Stimulated activated CD4-positive, alpha-beta T cell treated with anti-CD3 and anti-CD28 coated beads, Interleukin-1b, Interleukin-23, amount 100 ng/mL, for 48 hours (primary cell): ENCODE measurements around the gene SPINT3.

ENCODE experiments used
- DNase-seq: peaks from one replicate; pipeline ENCODE4 v3.0.0-alpha.2; 2020

SPINT3 gene, protein sequence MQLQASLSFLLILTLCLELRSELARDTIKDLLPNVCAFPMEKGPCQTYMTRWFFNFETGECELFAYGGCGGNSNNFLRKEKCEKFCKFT

DNA sequence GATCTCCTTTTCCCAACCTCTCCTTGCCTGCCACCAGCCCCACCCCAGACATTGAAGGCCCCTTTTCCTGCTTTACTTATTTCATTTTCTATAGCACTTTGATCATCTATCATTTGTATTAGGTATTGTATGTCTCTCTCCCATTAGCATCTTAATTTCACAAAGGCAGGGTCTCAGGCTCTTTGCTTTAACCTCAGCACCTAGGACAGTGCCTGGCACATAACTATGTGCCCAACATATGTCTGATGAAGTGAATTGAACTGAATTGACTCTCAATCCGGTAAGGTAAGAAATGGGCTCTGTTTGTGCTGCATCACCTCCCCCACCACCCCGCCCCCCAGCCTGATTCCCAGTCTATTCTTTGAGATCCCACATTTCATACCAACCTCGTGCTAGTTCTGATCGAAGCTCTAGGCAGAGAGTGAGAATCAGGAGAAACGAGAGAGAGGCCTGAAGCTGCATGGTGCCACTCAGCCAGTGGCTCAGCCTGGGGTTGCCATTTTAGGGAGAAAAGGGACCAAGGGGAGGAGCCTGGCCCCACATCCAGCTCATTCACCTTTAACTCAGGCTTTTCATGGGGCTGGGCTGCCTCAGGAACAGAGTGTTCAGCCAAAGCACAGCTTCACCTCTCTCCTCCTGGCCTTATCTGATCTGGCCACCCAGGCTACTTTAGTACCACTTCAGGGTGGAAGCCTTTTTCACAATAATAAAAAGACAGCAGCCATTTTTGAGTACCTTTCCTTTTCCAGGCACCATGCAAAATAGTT lies at the start of gene SPINT3:
Gene SPINT3 (minus strand): TSS at position 476 of the 767 bp plus-strand sequence. CDS start 14 bp downstream, at position 462.
- no peak for DNase-seq

DNA sequence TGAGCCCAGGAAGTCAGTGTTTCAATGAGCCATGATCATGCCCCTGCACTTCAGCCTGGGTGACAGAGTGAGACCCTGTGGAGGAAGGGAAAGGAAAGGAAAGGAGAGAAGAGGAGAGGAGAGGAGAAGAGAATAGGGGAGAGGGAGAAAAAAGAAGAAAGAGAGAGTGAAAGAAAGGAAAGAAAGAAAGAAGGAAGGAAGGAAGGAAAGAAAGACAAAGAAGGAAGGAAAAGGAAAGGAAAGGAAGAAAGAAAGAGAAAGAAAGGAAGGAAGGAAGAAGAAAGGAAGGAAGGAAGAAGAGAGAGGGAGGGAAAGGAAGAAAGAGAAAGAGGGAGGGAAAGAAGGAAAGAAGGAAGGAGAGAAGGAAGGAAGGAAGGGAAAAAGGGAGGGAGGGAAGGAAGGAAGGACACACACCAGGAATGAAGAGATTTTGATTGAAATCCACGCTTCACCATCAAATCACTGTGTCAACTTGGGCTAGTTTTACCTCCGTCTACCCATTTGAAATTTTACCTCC lies 49.4 kb upstream of the SPINT3 start:
- DNase-seq = no peak

DNA sequence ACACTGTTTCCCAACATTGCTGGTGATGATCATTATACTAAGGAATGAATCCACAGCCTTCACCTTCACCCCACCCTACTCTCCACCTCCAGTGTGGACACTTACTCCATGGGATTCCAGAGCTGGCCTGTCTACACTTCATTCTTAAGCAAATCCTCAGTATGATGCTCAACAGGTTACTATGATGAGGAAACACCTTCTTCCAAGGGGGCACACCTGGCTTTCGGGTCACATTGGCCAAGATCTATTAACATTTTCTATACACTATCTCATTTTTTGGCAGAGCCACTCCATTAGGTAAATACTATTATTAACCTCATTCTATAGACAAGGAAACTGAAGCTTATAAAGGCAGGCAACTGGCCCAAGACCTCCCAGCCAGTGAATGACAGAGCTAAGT lies 39.8 kb upstream of the SPINT3 start:
- no peak for DNase-seq

DNA sequence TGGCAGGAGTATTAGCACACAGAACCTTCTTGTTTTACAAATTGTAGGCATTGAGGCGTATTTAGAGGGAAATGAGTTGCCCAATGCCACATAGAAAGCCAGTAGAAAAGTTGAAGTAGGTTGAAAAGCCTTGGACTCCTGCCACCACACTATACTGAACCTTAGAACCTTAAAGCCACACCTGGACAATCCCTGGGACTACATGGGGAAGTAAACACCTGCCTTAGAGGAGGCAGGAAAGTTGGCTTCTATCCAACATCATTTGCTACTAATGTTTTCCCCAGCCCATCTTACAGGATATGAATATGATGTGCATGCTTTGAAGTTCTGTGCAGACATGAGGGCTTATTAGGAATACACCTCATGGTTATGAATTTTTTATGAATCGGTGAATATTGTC lies 37.0 kb upstream of the SPINT3 start:
- DNase-seq = no peak

DNA sequence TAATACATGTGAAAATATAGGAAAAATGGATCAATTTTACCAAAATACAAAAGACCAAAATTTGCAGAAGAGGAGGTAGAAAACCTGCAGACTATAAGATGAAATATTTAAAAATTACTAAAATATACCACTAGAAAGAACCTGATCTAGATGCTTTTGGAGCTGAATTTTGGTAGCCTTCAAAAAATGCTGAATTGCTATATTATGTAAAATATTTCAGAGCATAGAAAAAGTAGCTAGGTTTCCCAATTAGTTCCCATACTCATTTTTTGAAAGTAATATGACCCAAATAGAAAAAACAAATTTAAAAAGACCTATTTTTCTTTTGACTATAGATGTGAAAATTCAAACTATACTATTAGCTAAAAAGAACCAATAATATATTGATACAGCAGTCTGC lies 35.3 kb upstream of the SPINT3 start:
- no peak for DNase-seq

DNA sequence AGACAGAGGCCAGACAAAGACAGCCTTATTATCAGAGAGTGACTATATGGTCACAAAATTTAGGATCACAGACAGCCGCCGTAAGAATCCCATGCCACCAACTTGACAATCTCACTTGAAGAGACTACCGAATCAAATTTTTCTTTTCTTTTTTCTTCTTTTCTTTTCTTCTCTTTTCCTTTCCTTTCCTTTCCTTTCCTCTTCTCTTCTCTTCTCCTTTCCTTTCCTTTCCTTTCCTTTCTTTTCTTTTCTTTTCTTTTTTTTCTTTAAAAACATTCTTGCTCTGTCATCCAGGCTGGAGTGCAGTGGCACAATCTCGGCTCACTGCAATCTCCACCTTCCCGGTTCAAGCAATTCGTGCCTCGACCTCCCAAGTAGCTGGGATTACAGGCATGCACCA lies 33.0 kb upstream of the SPINT3 start:
- no peak for DNase-seq

DNA sequence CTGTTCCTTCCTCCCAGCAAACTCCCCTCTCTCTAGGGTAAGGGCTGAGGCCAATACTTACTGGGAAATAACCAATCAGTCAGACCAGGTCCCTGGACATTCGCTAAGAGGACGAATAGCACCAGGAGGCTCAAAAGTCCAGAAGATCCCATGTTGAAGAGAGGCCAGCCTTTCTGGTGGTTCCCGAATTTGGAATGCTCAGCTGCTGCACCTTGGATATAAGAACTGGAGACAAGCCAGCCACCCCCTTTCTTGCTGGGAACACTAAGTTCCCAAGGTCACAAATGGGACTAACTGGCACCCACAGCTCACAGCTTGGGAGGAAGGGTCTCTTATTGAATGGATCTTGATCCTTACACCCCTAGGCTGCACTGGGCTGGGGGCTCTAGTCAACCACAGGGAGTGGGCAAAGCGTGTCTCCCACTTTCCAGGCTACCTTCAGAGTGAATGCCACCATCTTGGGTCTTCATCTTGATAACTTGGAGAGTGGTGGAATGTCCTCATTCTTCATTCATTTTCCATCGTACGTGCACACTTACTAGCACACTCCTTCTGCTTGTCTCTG lies 31.9 kb upstream of the SPINT3 start, which contains the start of gene EPPIN:
Gene EPPIN (minus strand): TSS at position 196 of the 565 bp plus-strand sequence. CDS start 44 bp downstream, at position 152.
- DNase-seq = no peak

DNA sequence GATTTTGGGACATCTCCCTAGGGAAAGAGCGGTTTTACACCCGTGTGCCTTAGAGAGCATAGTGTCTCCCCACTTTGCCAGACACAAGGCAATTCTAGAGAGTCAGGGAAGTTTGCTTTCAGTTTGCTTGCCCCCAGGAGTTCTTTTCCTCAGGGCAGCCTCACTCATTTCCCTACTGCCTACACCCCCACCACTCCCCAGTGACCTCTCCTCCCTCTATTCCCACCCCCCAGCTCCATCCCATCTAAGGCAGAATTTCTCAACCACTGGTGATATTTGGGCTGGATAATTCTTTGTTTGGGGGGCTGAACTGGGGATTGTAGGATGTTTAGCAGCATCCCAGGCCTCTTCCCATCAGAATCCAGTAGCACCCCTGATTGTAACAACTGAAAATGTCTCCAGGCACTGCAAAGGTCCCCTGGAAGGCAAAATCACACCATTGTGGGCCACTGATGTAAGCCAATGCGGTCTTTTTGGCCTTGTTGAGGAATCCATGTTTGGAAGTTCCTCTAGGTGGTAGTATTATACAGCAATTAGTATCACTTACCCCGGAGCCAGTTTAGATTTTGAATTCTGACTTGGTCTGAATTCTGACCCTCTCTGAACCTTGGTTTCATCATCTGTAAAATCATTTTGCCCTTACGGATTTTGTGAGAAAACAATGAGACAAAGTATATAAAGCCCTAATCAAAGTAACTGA lies 30.5 kb upstream of the SPINT3 start:
- DNase-seq = no peak

DNA sequence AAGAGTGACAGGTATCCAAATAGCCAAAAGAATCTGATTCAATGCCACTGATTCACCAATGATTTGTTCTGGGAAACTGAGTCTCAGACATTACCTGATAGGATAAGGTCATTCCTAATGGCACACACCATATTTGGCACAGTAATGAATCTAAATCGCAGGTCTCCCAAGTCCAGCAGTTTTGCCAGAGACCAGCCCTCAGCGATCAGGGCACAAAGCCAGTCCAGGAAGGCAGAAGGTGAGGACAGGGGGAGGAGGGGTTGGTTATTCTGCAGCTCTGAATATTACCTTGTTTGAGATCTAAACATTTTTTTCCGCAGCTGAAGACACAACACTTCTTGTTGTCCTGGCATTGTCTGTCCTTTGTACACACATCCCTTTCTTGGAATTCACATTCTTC lies 29.9 kb upstream of the SPINT3 start:
- no peak for DNase-seq

DNA sequence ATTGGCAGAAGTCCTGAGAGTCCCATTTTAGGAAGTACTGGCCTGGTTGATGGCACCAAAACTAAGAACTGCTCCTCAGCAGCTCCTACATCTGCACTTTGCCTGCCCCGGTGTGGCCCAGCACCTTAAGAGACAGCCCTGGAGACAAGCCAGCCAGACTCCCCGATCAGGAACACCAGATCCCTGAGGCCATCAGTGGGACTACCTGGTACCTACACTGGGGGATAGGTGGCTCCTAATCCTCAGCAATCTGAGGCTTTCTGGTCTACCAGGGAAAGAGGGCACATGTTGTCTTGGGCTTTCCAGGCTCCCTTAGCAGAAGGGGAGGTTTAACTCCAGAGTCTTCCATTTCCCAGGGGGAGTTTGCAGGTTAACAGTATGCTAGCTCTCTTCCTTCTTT lies 24.0 kb upstream of the SPINT3 start, which contains the start of gene WFDC6:
Gene WFDC6 (minus strand): TSS at position 101 of the 400 bp plus-strand sequence. CDS start 75 bp downstream, at position 26.
- DNase-seq = no peak

DNA sequence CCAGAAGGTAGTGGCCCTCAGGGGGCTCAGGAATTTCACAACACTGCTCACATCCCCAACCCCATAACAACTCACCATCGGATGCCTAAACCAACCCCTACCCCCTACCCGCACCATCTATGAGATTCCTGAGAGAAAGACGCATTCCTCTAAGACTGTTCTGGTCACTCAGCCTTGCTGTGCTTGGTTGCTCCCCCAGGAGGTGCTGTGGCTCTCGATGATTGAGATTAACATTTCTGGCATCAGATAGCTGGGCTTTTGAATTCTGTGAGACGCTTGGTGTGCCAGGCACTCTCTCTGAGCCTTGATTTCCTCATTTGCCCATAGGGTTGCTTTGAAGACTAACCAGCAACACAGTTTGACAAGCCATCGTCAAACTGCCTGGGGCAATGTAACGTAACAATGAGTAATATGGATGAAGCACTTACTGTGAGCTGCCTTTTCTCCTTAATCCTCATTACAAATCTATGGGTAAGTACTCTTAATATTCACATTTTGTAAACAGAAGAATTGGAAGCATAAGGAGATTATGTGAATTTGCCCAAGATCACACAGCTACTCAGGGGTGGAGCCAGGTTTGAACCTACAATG lies 22.9 kb upstream of the SPINT3 start:
- no peak for DNase-seq

DNA sequence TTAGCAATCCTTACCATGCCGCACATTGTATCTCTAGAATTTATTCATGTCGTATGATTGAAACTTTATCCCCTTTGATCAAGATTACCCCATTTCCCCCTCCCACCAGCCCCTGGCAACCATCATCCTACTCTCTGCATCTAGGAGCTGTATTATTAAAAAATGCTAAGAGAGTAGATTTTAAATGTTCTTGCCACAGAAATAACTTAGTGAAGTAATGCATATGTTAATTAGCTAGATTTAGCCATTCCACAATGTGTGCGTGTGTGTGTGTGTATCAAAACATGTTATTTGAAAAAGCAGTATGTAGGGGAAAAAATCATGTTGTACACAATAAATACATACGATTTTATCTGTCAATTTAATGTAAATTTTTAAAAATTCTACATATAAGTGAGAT lies 11.9 kb upstream of the SPINT3 start:
- DNase-seq = no peak

DNA sequence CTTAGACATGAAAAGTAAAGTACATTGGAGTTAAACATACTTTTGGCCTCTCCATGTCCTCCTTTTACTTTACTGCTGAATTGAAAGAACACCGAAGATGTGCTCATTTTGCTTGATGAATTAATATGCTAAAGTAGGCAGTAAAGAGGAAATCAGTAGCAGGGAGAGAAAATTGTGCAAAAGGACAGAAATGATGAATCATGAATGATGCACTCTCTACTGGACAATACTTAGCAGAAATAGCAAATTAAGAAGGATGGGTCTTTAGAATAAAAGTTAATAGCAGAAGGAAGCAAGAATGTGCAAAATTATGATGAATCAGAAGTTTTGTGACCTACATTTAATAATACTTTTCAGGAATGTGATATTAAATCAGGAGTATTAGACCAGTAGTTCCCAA lies 8.4 kb upstream of the SPINT3 start:
- no peak for DNase-seq

DNA sequence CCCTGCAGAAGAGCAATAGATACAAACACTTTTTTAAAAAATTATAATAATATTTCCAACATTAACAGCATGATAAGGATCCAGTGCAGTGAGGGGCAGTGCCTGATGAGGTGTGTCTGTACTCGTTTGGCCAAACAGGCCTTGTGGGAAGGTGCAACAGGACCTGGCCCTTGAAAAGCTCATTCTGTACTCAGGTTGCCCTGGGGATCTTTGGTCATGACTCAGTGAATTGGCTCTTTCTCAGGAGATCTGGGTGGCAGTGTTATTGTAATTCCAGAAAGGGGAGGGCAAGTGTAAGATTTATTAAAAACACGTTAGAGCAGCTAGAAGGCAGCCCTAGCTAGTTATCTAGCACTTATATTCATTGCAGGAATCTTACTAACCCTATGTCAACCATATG lies 2.9 kb upstream of the SPINT3 start:
- DNase-seq = no peak

DNA sequence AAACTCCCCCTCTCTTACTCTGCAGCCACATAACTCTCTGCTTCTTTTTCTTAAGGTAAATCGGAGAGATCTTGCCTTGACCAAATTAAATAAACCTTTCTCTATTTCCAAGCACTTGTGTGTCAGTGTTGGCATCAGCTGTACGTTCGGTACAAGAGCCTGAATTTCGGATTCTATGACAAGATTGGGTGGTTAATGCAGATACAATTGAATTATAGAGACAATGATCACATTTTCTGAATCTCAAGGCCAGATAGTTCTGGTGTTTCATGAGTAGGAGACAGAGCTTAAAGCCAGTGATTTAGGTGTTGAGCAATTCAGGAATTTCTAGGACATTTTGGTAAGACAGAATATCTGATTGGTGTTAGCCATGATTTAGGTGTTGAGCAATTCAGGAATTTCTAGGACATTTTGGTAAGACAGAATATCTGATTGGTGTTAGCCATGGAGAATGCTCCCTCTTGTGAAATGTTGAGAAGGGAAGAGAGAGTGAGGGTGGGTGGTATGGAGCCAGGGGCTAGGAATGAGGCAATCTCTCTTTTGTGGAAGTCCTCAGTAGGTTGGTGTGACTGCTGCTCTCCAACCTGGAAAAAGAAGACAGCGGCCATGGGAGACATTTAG lies 5.1 kb downstream of the SPINT3 start:
- no peak for DNase-seq

DNA sequence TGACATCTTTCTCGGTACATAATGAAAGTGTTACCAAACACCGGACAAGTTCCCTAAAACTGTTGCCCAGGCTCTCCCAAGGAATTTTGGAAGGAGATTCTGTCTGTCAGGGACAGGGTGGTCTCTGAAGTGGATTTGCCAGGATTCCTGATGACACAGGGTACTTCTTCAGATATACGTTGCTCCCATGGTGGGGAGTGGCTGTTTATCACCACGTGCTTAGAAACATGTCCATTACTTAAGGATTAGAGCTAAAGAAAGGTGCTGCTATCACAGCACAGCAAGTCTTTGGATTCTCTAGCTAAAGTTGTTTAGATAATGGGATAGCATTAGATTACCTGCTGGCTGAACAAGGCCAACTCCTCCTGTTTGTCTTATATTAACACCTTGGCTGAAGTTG lies 6.3 kb downstream of the SPINT3 start:
- no peak for DNase-seq

DNA sequence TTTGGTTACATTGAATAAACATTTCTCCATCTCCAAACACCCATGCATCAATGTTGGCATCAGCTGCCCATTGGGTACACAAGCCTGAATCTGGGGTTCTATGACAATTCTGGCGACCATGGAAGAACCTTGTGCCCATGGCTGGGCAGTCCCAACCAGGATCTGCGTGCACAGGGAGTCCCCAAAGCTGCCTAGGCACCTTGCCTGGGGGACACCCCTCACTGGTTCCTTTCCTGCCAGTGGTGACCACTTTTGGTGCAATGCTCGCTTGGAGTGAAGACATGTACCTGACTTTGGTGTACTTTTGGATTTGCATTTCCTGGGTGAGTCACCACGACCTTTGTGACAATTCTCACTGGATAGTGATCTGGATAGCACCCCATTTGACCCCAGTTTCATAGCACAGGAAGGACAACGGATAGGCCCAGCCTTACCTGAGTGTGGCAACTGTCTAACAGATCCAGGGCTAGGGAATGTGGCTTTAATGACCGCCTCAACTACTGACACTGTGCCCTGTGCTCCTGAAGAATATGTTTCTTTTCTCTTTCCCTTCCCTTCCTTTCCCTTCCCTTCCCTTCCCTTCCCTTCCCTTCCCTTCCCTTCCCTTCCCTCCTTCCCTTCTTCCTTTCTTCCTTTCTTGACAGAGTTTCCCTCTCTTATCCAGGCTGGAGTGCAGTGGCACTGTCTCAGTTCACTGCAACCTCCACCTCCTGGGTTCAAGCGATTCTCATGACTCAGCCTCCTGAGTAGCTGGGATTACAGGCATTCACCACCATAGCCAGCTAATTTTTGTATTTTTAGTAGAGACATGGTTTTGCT lies 7.1 kb downstream of the SPINT3 start:
- no peak for DNase-seq

DNA sequence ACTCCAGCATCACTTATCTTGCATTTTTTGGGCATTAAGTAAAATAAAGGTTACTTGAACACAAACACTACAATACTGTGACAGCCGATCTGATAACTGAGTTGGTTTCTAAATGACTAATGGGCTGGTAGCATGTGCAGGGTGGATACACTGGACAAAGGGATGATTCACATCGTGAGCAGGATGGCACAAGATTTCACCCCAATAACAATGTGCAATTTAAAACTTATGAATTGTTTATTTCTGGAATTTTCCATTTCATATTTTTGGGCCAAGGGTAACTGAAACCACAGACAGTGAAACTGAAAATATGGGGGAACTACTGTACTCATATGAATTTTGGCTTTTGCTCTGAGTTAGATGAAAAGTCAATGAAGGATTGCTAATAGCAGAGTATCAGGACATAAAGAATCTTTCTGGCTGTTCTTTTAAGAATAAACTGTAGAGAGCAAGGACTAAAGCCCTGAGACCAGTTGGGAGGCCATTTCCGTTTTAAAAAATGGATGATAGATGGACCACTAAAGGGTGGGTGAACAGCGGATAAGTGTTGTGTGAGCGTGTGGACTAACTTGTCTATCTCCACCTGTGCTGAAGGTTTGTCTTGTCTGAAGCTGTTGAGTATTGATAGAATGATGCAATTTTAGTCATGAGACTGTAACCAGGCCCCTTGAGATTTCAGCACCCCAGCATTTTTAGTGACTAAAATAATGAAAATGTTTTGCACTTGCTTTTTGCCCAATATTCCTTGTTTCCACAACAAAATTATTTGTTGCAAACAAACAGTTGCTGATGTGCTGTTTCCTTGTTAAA lies 8.2 kb downstream of the SPINT3 start:
- no peak for DNase-seq

DNA sequence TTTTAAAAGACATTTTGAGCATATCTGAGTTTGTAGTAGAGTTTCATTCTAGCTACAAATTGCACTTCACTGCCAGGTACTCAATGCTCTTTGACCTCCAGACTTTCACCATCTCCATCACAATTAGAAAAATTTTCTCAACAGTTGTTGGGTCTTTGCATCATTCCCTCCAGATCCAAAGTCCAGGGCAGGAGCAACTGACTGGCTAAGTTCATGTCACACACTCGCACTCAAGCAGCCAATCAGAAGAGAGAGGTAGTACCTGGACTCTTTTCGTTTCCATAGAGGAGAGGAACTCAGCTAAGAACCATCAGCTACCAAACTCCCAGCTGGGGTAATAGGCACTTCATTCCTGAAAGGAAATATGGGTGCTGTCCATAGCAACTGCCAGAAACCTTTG lies 9.0 kb downstream of the SPINT3 start:
- DNase-seq = no peak

DNA sequence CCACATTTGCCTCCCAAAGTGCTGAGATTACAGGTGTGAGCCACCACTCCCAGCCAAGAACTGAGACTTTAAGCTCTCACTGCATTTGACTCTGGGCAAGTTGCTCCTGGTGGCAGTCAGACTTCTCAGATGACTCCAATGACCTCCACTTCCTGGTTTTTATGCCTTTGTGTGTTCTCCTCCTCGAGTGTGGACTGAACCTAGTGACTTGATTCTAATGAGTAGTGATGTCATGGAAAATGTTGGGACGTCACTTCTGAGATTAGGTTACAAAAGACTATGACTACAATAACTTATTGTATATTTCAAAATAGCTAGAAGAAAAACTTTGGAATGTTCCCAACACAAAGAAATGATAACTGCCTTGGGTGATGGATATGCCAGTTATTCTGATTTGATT lies 12.0 kb downstream of the SPINT3 start:
- DNase-seq = no peak

DNA sequence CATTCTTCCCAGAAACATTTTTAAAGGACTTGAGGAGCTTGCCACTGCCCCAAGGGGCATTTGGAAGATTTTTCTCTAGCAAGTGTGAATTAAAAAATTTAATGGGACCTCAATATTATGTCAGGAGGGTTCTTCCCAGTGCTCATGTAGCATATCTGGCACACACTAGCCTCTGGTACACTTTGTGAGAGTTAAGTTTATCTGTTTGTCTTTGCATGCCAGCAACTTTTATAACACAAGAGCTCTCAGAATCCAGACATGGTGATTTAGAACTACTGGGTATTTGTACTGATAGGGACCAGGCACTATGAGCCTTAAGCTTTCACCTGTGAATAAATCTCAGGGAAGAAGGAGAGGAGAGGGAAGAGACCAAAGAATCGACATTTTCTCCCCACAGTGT lies 12.9 kb downstream of the SPINT3 start:
- no peak for DNase-seq
